Measurements from ENCODE around the gene GMPS. TPM values are rescaled to one million over a fixed set of nuclear protein-coding genes. Genes with fewer than 3 reads are reported as not detected.
A peak's percentile ranks its signal among the peaks of the same experiment; 100 is the strongest.

The GMPS gene
- total and polyA plus RNA-seq, 9 of the 15 experiments (the other 6 are each of a cell fraction or from before 2014, with no cell fraction given) = 73.7 to 282 (median 156) TPM

DNA sequence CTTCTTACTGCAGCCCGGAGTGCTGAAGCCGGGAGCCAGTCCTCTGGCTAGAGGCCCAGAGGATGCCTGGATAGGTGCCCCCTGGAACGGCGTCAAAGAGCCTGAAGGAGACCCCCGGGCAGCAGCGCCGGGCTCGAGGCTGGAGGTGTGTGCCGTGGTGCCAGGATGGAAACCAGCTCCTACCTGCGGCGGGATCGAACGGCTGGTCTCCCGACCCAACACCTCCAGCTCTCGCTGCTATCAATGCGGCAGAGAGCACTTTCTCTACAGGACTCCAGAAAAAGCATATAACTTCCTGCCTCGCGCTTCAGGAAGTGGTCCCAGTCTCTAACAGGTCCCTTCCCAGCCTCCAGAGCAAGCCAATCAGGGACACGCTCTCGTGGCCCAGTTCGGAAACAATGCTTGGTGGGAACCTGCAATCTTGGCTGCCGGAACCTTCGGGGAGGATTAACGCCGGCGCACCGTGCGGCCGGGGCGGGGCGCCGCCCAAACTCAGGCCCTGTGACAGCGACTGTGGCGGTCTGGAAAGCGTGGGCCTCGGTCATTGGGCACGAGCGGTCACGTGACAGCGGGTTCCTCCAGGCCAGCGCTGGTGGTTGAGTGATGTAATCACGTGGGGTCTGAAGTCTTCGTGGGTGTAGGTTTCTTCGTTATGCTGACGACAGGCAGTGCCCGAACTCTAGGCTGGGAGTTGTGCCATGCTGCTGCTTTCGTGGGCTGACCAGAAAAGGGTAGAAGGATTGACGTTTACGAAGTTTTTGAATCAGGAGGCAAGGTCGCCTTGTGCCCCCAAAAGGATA is 16.1 kb upstream of the GMPS start, which contains the start of gene SLC33A1 (continued):
- TF ChIP-seq, protein P1, sequence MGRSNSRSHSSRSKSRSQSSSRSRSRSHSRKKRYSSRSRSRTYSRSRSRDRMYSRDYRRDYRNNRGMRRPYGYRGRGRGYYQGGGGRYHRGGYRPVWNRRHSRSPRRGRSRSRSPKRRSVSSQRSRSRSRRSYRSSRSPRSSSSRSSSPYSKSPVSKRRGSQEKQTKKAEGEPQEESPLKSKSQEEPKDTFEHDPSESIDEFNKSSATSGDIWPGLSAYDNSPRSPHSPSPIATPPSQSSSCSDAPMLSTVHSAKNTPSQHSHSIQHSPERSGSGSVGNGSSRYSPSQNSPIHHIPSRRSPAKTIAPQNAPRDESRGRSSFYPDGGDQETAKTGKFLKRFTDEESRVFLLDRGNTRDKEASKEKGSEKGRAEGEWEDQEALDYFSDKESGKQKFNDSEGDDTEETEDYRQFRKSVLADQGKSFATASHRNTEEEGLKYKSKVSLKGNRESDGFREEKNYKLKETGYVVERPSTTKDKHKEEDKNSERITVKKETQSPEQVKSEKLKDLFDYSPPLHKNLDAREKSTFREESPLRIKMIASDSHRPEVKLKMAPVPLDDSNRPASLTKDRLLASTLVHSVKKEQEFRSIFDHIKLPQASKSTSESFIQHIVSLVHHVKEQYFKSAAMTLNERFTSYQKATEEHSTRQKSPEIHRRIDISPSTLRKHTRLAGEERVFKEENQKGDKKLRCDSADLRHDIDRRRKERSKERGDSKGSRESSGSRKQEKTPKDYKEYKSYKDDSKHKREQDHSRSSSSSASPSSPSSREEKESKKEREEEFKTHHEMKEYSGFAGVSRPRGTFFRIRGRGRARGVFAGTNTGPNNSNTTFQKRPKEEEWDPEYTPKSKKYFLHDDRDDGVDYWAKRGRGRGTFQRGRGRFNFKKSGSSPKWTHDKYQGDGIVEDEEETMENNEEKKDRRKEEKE (IDR thresholded peaks at IDR 0.05; ENCODE audit: borderline replicate concordance in 1 of 2, control insufficient read depth in 1 of 2, low read depth in 2 of 2, low read length in 1 of 2) = peak in 1 of 2 experiments; percentile 97; a peak in 2 of 4 replicates
- TF ChIP-seq ARNT (IDR thresholded peaks at IDR 0.05) (peak in 1 of 2 experiments; percentile 91; a peak in 2 of 4 replicates), ZNF146 (CRISPR knock-in tag; IDR thresholded peaks at IDR 0.05; ENCODE audit: unreplicated experiment) (no peak), RBM15 (IDR thresholded peaks at IDR 0.05; ENCODE audit: insufficient read depth, low read length) (no peak), ZNF175 (CRISPR knock-in tag; IDR thresholded peaks at IDR 0.05; ENCODE audit: low read depth) (peak; percentile 74), FOS (IDR thresholded peaks at IDR 0.05; ENCODE audit: extremely low read depth, insufficient read length) (peak; percentile 76), NFIC (IDR thresholded peaks at IDR 0.05) (peak; percentile 60), NR1H2 (CRISPR knock-in tag; IDR thresholded peaks at IDR 0.05) (no peak), ARHGAP35 (IDR thresholded peaks at IDR 0.05; ENCODE audit: partially characterized antibody) (no peak), ZNF431 (CRISPR knock-in tag; IDR thresholded peaks at IDR 0.05) (peak; percentile 58; the same call in 1 of the 2 replicates), ZSCAN29 (IDR thresholded peaks at IDR 0.05) (no peak), COPS2 (conservative IDR thresholded peaks at IDR 0.05) (no peak), ERF (CRISPR knock-in tag; IDR thresholded peaks at IDR 0.05) (0 out of 2 replicates have a peak, but pooled peaks have one; percentile 64), ZNF134 (CRISPR knock-in tag; conservative IDR thresholded peaks at IDR 0.05) (no peak), ETV6 (IDR thresholded peaks at IDR 0.05; ENCODE audit: borderline replicate concordance in 1 of 2, low read depth in 2 of 2, low read length in 1 of 2) (no peak), ETV6 (CRISPR knock-in tag; IDR thresholded peaks at IDR 0.05; ENCODE audit: borderline replicate concordance) (peak; percentile 71; the same call in 1 of the 2 replicates), ZNF232 (CRISPR knock-in tag; IDR thresholded peaks at IDR 0.05) (0 out of 2 replicates have a peak, but pooled peaks have one; percentile 74), TBL1XR1 (IDR thresholded peaks at IDR 0.05; ENCODE audit: low read length in 2 of 2) (peak; percentile 78 to 86; a peak in 3 of 4 replicates), PCBP1 (IDR thresholded peaks at IDR 0.05; ENCODE audit: low read depth, low read length, poor library complexity, severe bottlenecking) (no peak), RNF2 (IDR thresholded peaks at IDR 0.05) (peak; percentile 84), ZKSCAN1 (IDR thresholded peaks at IDR 0.05; ENCODE audit: low read depth, low read length) (peak; percentile 64), CREM (IDR thresholded peaks at IDR 0.05; ENCODE audit: low read depth) (peak; percentile 88), LCOR (CRISPR knock-in tag; IDR thresholded peaks at IDR 0.05) (peak; percentile 98), MCM5 (IDR thresholded peaks at IDR 0.05; ENCODE audit: low read depth) (no peak), CAMTA2 (CRISPR knock-in tag; conservative IDR thresholded peaks at IDR 0.05) (no peak), ATF4 (CRISPR knock-in tag; IDR thresholded peaks at IDR 0.05) (peak; percentile 90), PHF8 (IDR thresholded peaks at IDR 0.05; ENCODE audit: borderline replicate concordance, low read length) (peak; percentile 90; the same call in 1 of the 2 replicates), HLTF (IDR thresholded peaks at IDR 0.05) (no peak; the same call in 1 of the 2 replicates)

All from K562 (cell line).